Left forelimb (tissue), 1 donor: Measurements from ENCODE around the gene UST.
"Not testable (repeated sequence)": the region's sequence is repeated elsewhere in the genome, so short reads cannot be mapped to it uniquely, and the experiment has no call there.

Experiments used
- DNase-seq: peaks from one replicate; pipeline ENCODE4 v3.0.0-alpha.2; 2018; ENCODE audit warnings: low spot score

Gene UST

DNA sequence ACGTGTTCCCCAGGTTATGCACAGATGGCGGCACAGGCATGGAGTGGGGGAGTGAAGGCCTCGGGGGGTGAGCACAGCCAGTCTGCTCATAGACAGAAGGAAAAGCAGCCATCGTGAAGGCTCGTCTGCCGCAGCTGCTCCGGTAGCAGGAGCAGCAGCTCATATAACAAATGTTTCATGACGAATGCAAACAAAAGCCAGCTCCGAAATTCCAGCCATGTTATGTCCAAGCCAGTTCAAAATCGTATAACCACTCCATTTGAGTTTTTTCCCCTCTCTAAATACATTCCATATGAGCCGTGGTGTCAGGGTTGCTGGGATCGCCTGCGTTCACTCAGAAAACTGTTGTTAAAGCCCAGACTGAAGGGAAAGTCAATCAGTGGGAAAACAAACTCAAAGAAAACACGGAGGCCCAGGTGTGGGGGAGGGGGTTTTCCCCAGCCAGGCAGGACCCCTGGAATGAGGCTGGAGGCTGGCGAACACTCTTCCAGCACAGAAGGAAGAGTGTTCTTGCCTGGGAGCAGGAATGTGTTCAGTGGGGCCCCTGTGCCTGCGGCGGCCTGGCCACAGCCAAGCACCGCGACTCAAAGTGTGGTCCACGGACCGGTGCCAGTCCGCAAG is 290.3 kb downstream of the UST start:
- DNase-seq: no peak

DNA sequence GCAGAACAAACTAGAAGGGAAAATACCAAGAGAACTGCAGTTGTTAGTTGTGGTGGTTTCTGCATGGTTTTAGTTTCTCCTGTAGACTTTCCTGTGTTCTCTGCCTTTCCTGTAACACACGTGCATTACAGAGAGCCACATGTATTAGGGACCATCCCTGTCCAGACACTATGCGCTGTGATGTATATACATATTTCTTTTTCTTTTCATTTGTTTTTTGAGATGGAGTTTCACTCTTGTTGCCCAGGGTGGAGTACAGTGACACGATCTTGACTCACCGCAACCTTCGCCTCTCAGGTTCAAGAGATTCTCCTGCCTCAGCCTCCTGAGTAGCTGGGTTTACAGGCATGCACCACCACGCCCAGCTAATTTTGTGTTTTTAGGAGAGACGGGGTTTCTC is 292.2 kb downstream of the UST start:
- not testable (repeated sequence) for DNase-seq

DNA sequence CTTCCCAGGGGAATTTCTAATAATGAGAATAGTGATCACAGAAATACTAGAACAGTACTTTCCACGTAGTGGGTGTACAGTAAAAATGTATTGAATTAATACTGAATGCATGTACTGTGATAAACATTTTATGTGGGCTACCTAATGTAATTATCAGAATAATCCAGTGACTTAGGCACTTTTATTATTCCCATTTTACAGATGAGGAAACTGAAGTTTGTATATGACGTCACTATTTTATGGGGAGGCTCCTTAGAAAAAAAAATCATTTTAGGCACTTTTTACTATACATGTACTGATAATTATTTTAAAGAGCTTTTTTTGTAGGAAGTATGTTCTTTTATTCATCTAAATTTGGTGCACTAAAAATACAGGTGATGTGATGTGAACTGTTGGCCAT is 295.1 kb downstream of the UST start:
- DNase-seq: no peak

DNA sequence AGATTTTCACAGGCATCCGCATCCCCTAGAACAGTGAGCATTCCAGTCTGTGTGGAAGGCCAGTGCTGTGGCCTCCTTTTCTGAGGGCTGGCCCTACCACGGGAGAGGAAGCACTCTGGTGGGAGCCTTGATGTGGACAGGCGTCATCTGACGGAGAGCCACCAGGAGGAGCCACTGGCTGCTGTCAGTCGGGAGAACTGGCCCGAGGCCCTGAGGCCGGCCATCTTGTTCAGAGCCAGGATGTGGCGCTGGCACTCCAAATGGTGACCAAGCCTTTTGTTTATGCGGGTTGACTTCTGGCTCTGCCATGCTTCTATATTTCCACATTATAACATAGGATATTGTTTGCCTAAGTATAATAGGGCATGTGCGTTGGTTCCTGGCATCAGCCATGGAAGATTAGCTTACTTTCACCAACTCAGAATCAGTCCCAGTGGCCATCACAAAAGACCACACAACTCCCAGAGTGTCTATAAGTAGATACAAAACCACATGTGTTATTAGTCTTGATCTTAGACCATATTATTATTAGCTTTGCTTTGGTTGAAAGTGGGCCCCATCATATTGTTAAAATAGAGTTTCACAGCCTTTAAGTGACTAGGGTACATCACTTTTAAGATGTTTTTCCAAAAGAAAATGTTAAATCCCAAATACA is 296.8 kb downstream of the UST start:
- no peak for DNase-seq

DNA sequence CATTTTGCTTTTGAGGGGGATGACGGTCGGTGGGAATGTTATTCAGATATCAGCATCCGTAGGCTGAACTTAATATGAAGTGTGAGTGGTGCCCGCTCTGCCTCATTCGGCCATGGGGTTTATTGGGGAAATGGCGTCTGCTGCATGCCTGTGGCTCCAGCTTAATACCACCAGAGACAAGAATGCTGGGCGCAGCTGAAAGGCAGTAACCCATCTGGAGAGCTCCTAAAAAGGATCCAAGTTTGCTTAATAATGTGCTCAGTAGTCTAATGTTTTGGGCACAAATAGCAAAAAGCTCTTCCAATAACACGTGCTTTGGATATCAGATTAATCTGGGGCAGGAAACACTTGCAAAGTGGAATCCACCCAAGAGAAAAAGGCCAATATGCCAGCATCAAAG is 297.7 kb downstream of the UST start:
- no peak for DNase-seq

DNA sequence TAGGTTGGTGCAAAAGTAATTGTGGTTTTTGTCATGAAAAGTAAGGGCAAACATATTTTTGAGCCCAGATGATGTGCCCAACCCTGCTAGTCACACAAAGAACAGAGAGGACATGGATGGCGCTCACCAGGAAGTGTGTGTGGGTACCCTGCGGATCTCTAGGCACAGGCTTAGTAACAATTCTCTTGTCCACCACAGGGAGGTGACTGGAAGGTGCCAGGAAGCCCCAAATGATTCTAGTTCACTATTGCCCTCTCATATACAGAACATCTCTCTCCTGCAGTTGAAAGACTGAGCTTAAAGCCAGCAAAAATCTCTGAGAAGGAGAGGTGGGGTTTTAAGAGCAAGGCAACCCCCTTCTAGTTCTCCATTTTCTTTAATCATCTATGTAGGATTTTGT is 298.6 kb downstream of the UST start:
- no peak for DNase-seq

DNA sequence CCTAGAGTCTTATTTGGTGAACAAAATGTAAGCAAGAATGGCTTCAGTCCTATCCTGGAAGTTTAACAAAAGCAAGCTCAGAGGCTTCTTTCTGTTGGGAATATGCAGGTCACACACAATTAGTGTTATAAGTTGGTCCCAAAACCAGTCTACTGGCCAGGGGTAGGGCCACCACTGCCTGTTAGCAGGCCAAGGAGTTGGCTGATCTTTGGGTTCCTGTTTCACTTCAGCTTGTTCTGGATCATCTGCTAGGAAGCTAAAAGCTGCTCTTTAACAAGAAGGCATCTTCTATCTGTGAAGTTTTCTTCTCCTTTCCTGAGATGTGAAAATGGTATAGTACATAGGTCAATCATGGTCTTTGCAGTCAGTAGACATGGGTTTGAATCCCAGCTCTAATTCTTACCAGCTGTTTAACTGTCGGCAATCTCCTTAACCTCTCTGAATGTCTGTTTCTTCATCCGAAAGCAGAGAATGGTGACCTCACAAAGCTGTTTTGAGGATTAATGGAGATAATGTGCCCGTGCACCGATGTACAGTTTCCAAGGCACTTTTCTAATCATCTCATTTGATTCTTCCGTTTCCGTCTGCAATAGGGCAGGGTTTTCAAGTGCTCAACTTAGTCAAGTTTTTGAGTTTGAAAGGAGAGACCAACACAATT is 299.5 kb downstream of the UST start:
- no peak for DNase-seq

DNA sequence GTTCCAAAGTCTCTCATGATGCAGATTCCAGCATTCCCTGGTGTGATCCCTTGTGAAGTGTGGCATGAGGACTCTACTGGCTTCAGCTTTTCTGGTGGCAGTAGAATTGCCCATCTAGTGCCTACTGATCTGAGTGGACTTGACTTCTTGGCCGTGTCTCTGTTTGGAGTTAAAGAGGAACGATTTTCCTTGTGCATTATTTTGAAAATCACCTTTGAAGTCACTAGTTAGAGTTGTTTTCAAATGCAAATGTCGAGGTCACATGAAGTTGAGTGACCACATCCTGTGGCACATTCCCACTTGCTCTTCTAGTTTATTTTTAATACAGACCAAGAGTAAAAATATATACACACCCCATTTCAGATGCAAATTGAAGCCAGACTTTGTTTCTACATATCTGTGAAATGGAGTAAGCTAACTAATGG is 300.0 kb downstream of the UST start:
- no peak for DNase-seq

DNA sequence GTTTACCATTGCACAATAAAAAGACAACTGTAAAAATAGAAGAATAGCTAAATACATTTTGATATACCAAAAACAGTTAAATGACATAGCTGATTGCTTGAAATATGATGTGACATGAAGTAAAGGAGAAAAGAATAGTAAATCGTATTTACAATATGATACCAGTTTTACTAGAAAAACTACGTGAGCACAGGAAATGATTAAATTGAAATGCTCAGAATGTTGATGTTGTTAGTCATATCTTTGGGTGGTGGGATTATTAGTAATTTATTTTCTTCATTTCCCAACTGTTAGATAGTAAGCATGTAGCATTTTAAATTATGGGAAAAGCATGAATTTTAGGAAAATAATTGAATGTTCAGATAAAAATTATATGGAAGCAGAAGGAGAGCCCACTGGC is 302.4 kb downstream of the UST start:
- no peak for DNase-seq

DNA sequence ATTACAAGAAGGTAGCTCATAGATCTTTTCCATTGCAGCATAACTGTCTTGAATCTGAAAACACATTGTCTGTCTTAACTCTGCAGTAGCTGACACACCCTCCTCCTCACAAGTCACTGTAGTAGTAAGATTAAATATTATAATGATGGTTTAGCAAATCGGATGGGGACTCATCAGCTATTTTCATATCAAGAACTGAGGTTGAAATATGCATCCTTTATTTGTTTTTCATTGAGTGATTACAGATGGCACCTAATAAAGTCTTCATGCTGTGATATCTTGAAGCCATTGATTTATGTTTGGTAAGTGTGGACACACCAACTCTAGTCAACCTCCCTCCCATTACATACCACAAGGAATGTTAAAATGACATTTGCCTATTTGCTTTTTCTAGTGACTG is 303.3 kb downstream of the UST start:
- no peak for DNase-seq

DNA sequence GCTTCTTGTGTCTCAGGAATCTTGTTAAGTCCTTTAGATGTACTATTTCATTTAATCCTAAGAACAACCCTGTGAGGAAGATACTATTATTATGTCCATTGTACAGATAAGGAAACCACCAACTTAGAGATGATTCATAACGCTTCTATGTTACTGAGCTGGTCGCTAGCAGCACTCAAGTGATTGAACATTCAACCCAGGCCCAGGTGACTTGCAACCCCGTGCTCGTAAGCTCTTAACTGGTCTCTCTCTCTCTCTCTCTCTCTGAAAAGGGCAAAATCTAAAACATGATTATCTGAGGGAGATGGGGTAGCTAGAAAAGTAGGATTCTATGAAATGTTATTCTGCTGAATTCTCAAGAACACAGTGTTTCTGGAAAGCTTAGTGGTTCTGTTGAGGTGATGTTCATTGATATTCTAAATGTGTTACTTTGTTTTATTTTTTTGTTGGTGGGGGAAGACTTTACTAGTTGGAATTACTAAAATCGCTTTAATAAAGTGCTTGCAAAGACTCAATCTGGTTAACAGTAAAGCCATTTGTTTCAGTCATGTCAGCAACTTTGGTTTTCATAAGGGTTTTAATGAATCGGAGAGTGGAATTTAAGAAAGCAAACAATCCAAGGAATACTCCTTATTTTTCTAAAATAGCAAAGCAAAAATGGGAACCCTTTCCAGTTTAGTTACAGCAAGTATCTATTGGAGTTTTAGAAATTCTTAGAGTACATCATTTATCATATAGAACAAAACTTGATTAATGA is 305.7 kb downstream of the UST start:
- no peak for DNase-seq

DNA sequence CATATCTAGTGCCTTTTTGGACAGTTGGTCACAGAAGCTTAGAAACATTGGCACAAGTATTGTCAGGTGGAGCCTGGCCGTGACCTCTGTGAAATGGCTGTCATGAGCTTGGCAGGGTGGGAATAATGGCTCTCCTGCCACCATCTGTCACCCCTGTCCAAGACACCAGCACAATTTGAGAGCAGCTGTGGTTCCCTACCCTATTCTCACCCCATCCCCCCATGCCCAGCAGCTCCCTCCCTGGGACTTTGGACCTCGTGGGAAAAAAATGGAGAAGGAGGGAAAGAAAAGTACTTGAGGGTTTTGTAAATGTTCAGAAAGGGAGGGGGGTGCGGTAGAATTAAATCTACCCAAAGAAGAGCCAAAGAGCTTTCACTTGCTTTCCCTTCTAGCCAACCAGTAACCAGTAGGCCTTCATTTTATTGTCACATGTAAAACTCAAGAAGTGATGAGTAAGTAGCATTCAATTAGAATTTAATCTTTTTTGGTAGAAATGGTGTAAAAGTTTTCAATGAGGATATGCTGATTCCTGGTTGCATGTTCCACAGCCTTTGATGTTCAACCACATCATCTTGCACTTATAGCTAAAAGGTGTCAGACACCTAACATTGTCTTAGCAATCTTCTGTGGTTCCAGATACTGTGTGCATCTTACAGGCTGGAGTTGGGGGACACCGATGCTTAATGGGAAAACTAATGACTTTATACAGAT is 307.2 kb downstream of the UST start:
- DNase-seq: no peak

DNA sequence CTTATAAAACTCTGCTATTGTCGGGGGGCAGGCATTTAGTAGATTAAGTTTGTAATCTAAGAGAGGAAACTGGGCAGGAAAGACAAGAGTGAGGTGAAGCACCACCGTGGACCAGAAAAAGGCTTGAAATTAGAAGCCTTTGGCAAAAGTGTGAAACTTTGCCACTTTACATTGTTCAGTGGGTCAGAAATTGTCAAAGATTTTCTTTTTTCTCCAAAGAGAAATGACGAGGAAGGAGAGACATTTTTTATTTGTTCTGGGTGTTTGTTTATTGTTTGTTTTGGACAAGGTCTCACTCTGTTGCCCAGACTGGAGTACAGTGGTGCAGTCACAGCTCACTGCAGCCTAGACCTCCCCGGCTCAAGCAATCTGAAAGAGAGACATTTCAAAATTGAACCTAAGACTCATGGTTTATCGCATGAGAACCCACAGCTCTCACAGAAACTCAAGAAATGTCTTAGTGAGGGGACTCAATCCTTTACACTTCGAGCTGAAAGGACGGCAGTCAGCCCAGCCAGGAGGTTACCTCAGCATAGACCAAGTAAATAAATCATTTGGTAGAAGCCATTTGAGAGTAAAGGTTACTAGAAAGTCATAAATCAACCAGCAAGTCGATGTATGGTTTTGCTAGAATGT is 307.8 kb downstream of the UST start:
- no peak for DNase-seq

DNA sequence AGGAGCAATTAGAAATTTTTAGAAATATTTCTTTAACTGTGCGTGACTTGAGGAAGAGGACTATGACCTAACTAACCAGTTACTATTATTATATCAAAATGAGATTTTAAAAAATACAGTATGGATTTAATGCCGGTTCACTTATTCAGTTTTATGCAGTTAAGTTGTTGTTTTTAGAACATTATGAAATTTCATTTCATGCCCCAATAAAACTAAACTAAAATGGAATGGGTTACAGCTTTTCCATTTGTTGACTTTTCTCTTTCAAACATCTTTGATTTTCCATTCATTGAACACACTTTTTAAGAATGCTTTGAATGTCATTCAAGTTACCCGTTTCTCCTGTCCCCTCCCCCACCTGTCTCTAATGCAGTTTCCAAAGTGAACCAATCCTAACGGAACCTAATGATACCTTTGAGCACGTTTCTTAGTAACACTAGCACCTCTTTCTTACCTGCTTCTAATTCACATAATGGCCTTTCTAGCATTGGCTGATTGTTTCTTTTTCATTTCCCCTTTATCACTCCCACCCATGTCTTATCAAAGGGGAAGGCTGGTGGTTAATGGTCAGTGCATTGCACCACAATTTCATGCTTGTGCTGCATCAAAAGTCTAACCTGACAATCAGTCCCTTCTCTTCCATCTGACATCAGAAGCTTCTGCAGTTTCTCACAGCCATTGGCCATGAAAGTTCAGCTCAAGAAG is 308.5 kb downstream of the UST start:
- DNase-seq: no peak

DNA sequence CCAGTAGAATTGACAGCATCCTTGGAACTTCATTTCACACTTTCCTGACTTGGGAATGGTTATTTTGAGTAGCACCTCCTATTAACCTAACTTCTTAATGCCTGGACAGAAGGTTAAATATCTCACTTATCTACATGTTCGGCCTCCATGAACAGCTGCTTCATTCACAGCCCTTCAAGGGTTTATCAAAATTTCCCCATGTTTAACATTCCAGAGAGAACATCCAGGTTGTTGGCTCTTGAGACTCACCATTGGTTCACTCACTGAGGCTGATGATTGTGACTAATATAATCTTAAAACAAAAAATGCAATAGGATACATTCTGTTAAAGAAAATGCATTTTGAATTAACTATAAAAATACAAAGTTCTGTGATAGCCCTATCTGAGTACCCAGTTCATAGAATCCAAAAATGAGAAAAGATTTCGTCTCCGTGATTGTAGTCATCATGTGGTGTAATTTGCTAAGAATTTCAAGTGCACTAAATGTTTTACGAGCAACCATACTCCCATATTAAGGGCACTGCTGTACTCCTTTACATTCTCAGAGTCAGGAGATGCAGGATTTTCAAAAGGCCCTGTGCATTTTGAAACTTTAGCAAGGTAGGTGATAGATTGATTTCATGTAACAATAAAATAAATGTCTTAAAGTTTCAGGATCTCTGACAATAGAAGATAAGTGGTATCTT is 310.1 kb downstream of the UST start:
- no peak for DNase-seq

DNA sequence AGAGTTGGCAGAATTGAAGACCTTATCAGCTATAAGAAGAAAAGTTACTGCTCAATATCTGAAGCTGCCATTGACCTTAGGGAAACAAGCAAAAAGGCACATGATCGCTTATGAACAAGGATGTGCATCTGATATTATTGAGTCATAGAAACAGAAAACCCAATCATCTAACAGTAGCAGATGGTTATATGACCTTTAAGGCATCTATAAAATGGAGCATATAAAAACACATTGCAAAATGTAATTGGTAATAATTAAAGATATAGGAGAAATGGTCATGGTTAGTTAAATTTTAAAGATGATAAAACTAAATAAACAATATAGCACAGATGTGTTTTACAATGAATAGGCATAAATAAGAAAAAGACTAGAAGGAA is 310.6 kb downstream of the UST start:
- no peak for DNase-seq

DNA sequence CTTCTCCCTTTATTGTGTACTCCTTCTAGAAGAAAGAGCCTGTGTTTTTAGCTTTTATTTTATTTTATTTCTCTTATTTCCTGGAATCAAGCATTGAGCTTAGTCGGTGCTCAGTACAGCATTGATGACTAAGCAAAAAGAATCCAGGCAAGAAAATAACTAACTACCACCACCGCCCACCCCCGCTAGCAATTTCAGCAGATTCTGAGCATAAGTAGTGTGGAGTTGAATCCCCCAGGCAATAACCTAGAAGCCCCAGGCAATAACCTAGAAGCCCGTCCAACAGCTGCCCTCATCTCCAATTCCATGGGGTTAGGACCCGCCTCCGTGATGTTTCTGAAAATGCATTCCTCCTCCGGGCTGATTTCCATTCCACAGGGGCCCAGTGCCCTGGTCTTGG is 312.7 kb downstream of the UST start:
- no peak for DNase-seq

DNA sequence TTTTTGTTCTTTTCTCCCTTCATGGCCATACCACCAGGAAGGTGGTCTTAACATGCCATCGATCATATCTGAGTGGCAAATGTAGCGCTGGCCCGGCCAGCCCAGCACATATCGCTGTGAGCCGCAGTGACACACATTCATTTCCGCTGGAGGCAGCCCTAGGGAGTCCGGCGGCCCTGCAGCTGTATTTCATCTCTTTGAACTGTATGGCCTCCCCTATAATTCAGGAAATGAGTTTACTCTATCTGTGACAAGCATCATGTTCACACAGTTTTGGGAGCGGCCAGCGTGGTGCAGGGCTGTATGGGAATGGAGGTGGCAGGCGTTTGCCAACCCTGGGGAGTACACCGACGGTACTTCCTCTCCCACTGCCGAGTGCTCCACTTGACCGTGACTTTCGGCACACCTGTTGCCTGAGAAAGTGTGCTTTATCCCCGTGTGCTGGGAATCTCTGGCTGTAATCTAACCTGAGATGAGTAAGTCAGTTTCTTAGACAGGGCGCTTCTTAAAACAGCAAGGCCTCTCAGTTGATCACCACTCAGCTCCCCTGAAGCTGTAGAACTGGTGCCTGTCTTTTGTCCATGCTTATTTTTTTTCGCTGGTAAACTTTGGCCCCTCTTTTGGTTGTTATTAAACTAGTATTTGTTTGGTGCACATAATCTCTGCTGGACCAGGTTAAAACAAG is 313.6 kb downstream of the UST start:
- no peak for DNase-seq

DNA sequence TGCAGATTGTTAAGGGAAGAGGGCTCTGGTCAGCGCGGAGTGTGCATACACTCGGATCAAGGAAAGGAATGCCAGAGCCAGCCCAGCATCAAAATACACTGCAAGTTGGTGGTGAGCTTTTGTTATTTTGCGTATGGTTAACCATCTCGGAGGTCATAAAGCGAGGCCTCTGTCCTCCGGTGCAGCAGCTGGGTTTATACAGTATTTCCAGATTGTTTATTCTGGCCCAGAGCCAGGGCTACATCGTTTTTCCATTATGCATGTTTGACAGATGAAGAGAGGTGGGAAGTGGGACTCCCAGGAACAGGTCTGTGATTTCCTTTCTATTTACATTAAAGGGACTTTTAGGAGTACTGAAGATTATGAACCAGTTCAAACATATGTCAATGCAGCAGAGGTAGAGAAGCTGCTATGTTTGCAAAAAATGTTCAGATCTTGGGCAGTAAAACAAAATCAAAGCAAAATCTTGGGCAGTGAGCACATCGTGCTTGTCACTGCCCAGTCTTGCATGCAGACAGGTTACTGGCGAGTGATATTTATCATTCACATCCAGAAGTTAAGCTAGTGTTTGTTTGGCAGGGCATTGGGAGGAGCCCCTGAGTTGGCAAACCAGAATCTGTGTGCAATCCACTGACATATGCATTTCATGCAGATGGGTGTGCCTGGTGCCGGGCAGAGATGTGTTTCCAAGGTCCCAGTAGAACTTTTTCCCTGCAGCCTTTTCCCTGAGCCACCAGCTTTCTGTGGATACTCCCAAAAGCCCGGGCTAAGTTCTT is 314.3 kb downstream of the UST start:
- no peak for DNase-seq
